GM23248 (cell line): Measurements from ENCODE around the gene HDAC7.

Experiments
- EZH2 ChIP-seq: fragments of 200-600 bp; sonication (generic); IDR thresholded peaks from 2 replicates; pipeline ENCODE4 v1.6.1; 2018; ENCODE audit warnings: antibody characterized with exemption, mild to moderate bottlenecking; ENCODE audit not compliant: insufficient read depth, poor library complexity, severe bottlenecking
- EZH2phosphoT487 ChIP-seq: fragments of 200-600 bp; sonication (generic); IDR thresholded peaks from 2 replicates; pipeline ENCODE4 v1.6.1; 2018; ENCODE audit warnings: antibody characterized with exemption, moderate library complexity, mild to moderate bottlenecking, low read depth; ENCODE audit not compliant: insufficient read depth

- no peak for TF ChIP-seq EZH2phosphoT487
- no peak for TF ChIP-seq EZH2
These were observed 37.3 kb downstream of the HDAC7 start for GRCh38 chr12:47782372-47782770.
